ENCODE results near the gene FNIP1.
A peak's percentile ranks its signal among the peaks of the same experiment; 100 is the strongest.
"Not testable (repeated sequence)": the region's sequence is repeated elsewhere in the genome, so short reads cannot be mapped to it uniquely, and the experiment has no call there.

Gene FNIP1

DNA sequence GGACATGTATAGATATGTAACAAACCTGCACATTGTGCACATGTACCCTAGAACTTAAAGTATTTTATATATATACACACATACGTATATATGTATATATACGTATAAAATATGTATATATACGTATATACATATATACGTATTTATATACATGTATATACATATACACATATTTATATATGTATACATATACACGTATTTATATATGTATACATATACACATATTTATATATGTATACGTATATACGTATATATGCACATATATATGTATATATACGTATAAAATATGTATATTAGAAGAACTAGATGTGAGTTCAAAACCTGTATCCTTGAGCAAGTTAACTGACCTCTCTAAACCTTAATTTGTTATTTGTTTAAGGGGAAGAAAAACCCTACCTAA is 61.4 kb downstream of the FNIP1 start:
- no peak for DNase-seq (ENCODE audit: low read depth, low spot score)
- in situ Hi-C loops (cut with HindIII; ENCODE audit: low sequenced_read_pairs), result no loop called here
- no peak overlapping the region for H3K4me3 ChIP-seq (ENCODE audit: low read depth, low read length)
- TF ChIP-seq, protein P1, sequence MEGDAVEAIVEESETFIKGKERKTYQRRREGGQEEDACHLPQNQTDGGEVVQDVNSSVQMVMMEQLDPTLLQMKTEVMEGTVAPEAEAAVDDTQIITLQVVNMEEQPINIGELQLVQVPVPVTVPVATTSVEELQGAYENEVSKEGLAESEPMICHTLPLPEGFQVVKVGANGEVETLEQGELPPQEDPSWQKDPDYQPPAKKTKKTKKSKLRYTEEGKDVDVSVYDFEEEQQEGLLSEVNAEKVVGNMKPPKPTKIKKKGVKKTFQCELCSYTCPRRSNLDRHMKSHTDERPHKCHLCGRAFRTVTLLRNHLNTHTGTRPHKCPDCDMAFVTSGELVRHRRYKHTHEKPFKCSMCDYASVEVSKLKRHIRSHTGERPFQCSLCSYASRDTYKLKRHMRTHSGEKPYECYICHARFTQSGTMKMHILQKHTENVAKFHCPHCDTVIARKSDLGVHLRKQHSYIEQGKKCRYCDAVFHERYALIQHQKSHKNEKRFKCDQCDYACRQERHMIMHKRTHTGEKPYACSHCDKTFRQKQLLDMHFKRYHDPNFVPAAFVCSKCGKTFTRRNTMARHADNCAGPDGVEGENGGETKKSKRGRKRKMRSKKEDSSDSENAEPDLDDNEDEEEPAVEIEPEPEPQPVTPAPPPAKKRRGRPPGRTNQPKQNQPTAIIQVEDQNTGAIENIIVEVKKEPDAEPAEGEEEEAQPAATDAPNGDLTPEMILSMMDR (IDR thresholded peaks at IDR 0.05; ENCODE audit: low read depth, low read length), result no peak

DNA sequence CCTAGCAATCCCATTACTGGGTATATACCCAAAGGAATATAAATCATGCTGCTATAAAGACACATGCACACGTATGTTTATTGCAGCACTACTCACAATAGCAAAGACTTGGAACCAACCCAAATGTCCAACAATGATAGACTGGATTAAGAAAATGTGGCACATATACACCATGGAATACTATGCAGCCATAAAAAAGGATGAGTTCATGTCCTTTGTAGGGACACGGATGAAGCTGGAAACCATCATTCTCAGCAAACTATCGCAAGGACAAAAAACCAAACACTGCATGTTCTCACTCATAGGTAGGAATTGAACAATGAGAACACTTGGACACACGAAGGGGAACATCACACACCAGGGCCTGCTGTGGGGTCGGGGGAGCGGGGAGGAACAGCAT is 61.9 kb downstream of the FNIP1 start:
- H3K4me3 ChIP-seq (ENCODE audit: low read depth, low read length); DNase-seq (ENCODE audit: low read depth, low spot score); in situ Hi-C loops (cut with HindIII; ENCODE audit: low sequenced_read_pairs): not testable (repeated sequence)

DNA sequence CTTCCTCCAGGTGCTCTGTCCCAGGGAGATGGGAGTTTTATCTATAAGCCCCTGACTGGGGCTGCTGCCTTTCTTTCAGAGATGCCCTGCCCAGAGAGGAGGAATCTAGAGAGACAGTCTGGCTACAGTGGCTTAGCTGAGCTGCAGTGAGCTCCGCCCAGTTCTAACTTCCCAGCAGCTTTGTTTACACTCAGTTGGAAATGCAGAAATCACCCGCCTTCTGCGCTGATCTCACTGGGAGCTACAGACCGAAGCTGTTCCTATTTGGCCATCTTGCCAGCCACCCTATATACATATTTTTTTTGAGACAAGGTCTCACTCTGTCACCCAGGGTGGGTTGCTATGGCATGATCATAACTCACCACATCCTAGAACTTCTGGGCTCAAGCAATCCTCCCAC is 67.5 kb downstream of the FNIP1 start:
- in situ Hi-C loops (cut with HindIII; ENCODE audit: low sequenced_read_pairs); DNase-seq (ENCODE audit: low read depth, low spot score); H3K4me3 ChIP-seq (ENCODE audit: low read depth, low read length): not testable (repeated sequence)

DNA sequence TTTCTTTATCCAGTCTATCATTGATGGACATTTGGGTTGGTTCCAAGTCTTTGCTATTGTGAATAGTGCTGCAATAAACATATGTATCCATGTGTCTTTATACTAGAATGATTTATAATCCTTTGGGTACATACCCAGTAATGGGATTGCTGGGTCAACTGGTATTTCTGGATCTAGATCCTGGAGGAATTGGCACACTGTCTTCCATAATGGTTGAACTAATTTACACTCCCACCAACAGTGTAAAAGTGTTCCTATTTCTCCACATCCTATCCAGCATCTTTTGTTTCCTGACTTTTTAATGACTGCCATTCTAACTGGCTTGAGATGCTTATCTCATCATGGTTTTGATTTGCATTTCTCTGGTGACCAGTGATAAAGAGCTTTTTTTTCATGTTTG is 72.7 kb downstream of the FNIP1 start:
- H3K4me3 ChIP-seq (ENCODE audit: low read depth, low read length); in situ Hi-C loops (cut with HindIII; ENCODE audit: low sequenced_read_pairs); DNase-seq (ENCODE audit: low read depth, low spot score): not testable (repeated sequence)

DNA sequence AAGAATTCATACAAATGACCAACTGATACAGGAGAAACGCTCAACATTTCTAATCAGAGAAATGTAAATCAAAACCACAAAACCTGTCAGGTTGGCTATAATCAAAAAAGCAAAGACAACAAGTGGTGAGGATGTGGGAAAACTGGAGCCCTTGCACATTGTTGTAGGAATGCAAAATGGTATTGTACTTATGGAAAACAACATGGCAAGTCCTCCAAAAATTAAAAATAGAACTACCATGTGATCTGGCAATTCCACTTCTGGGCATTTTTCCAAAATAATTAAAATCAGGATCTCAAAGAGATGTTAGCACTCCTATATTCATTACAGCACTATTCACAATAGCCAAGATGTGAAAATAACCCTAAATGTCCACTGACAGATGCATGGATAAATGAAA is 76.1 kb downstream of the FNIP1 start:
- no peak overlapping the region for H3K4me3 ChIP-seq (ENCODE audit: low read depth, low read length)
- TF ChIP-seq, protein P1 (IDR thresholded peaks at IDR 0.05; ENCODE audit: low read depth, low read length), result no peak
- DNase-seq (ENCODE audit: low read depth, low spot score), result peak; percentile 16
- in situ Hi-C loops (cut with HindIII; ENCODE audit: low sequenced_read_pairs), result no loop called here

DNA sequence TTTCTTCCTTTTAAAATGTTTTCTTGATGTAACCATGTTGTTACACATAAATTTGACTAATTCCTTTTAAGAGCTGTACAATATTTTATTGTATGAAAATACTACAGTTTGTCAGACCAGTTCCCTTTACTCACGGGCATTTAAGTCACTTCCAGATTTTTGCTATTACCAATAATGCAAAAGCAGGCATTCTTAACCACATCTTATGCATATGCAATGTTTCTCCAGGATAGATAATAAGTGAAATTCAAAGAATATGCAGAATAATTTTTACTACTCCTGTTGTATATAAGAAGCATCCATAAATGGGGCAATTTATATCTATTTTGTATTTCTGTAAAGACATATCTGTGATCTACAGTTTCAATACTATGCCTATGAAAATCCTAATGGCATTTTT is 77.3 kb downstream of the FNIP1 start:
- TF ChIP-seq, protein P1 (IDR thresholded peaks at IDR 0.05; ENCODE audit: low read depth, low read length), result no peak
- H3K4me3 ChIP-seq (ENCODE audit: low read depth, low read length), result no peak overlapping the region
- in situ Hi-C loops (cut with HindIII; ENCODE audit: low sequenced_read_pairs), result no loop called here
- no peak for DNase-seq (ENCODE audit: low read depth, low spot score)

DNA sequence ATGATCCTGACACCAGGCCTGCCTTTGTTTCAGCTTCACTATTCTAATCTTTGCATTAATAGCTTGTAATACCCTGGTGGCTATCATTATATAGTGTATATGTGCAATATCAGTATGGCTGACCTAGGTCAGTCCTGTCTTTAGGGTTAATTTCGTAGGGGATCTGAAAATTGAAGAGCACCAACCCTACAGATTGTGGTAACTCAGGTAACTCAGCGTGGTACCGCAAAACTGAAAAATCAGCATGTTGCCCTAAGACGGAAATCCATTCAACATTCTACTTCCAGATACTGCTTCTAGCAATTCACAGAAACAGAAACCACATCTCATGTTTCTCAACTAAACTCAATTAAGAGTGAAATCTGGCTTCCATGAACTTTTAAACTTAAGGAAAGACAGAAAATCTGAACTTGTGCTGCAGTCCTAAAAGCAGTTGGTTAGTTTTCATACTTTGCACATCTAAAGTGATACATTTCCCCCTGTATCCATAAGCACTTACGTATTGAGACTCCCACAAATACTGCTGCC is 78.3 kb downstream of the FNIP1 start:
- TF ChIP-seq, protein P1 (IDR thresholded peaks at IDR 0.05; ENCODE audit: low read depth, low read length), result no peak
- in situ Hi-C loops (cut with HindIII; ENCODE audit: low sequenced_read_pairs), result no loop called here
- no peak for DNase-seq (ENCODE audit: low read depth, low spot score)
- no peak overlapping the region for H3K4me3 ChIP-seq (ENCODE audit: low read depth, low read length)

DNA sequence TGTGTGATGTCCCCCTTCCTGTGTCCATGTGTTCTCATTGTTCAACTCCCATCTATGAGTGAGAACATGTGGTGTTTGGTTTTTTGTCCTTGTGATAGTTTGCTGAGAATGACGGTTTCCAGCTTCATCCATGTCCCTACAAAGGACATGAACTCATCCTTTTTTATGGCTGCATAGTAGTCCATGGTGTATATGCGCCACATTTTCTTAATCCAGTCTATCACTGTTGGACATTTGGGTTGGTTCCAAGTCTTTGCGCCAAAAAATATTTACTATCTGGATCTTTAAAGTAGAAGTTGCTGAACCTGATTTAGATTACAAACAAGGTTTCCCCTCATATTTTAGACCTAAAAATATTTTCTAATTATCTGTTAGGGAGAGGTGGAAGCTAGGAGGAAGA is 79.7 kb downstream of the FNIP1 start:
- in situ Hi-C loops (cut with HindIII; ENCODE audit: low sequenced_read_pairs); H3K4me3 ChIP-seq (ENCODE audit: low read depth, low read length); DNase-seq (ENCODE audit: low read depth, low spot score): not testable (repeated sequence)

DNA sequence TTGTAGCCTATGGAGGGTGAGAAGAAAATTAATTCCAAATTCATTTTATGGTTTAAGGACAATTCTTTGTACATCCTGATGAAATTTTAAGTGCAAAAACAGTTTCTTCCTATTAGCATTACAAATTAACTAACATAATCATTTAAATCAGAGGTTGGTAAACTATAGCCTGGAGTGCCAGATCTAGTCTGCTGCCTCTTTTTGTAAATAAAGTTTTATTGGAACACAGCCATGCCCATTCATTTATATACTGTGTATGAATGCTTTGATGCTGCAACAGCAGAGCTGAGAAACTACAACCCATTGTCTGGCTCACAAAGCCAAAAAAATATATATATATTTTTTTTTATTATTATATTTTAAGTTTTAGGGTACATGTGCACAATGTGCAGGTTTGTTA is 80.2 kb downstream of the FNIP1 start:
- no peak overlapping the region for H3K4me3 ChIP-seq (ENCODE audit: low read depth, low read length)
- TF ChIP-seq, protein P1 (IDR thresholded peaks at IDR 0.05; ENCODE audit: low read depth, low read length), result no peak
- DNase-seq (ENCODE audit: low read depth, low spot score), result no peak
- in situ Hi-C loops (cut with HindIII; ENCODE audit: low sequenced_read_pairs), result no loop called here

Data from astrocyte of the spinal cord (primary cell).